K562 (cell line): ENCODE results near the gene HELT. TPM values are rescaled to one million over a fixed set of nuclear protein-coding genes. Genes with fewer than 3 reads are reported as not detected.

Source experiments
- ATF1 ChIP-seq, 2 experiments: fragments of 450-650 bp in 1 of 2; IDR thresholded peaks; 2 replicates each; pipeline ENCODE4 v1.6.1; 2016; ENCODE audit warnings: missing compliant biosample characterization in 1 of 2, missing genetic modification characterization in 1 of 2
- CBX5 ChIP-seq: IDR thresholded peaks from 2 replicates; pipeline ENCODE4 v1.6.1; 2014; ENCODE audit warnings: low read depth, borderline replicate concordance
- CTBP1 ChIP-seq: fragments of 450-650 bp; IDR thresholded peaks from 2 replicates; pipeline ENCODE4 v1.6.1; 2016; ENCODE audit warnings: borderline replicate concordance
- CTCFL ChIP-seq: IDR thresholded peaks from 2 replicates; pipeline ENCODE4 v1.6.1; 2011; ENCODE audit warnings: borderline replicate concordance, low read depth, mild to moderate bottlenecking, moderate library complexity, low read length; ENCODE audit not compliant: insufficient read depth, poor library complexity, severe bottlenecking
- DEAF1 ChIP-seq: fragments of 450-650 bp; formaldehyde crosslinking; IDR thresholded peaks from 2 replicates; pipeline ENCODE4 v1.4.0; 2020; ENCODE audit warnings: mild to moderate bottlenecking, moderate library complexity
- ETS2 ChIP-seq: IDR thresholded peaks from 2 replicates; pipeline ENCODE4 v1.6.1; 2016; ENCODE audit warnings: borderline replicate concordance, missing genetic modification characterization, mild to moderate bottlenecking, moderate library complexity, missing compliant biosample characterization; ENCODE audit not compliant: poor library complexity, severe bottlenecking
- KAT7 ChIP-seq: sonication (generic); formaldehyde crosslinking; IDR thresholded peaks from 2 replicates; pipeline ENCODE4 v1.8.0; 2022; ENCODE audit warnings: missing genetic modification reagents, mild to moderate bottlenecking, borderline replicate concordance
- MED1 ChIP-seq: sonication (generic); formaldehyde crosslinking; IDR thresholded peaks from 2 replicates; pipeline ENCODE4 v1.8.1; 2023; ENCODE audit warnings: missing genetic modification reagents, borderline replicate concordance
- MYC ChIP-seq, 2 experiments: fragments of 250-450 bp in 1 of 2; sonication (Bioruptor Pico) in 1 of 2; IDR thresholded peaks; 2 replicates each; pipeline versions ENCODE4 v1.5.1 to v1.6.1; 2012 to 2021; ENCODE audit warnings: low read depth in 2 of 2, borderline replicate concordance in 1 of 2, improper control_type of control experiment in 1 of 2, low read length in 1 of 2, mild to moderate bottlenecking in 1 of 2, moderate library complexity in 1 of 2
- NFE2L1 ChIP-seq: fragments of 450-650 bp; IDR thresholded peaks from 2 replicates; pipeline ENCODE4 v1.6.1; 2016; ENCODE audit warnings: missing genetic modification characterization, low read depth, mild to moderate bottlenecking, missing compliant biosample characterization, moderate library complexity, borderline replicate concordance
- SMC3 ChIP-seq: conservative IDR thresholded peaks from 2 replicates; pipeline ENCODE4 v1.6.1; 2011; ENCODE audit warnings: low read depth, low read length, improper control_type of control experiment; ENCODE audit not compliant: insufficient read depth
- VEZF1 ChIP-seq: fragments of 200-800 bp; sonication (Bioruptor generic); IDR thresholded peaks from 2 replicates; pipeline ENCODE4 v1.6.1; 2017; ENCODE audit warnings: missing genetic modification characterization, missing compliant biosample characterization
- ZBTB12 ChIP-seq: fragments of 250-450 bp; sonication (Bioruptor Pico); IDR thresholded peaks from 2 replicates; pipeline ENCODE4 v1.4.0; 2020
- ZBTB43 ChIP-seq: sonication (generic); formaldehyde crosslinking; IDR thresholded peaks from 2 replicates; pipeline ENCODE4 v1.8.0; 2023; ENCODE audit warnings: mild to moderate bottlenecking, missing genetic modification reagents
- ZC3H11A ChIP-seq: IDR thresholded peaks from 2 replicates; pipeline ENCODE4 v1.6.1; 2012; ENCODE audit warnings: low read depth, low read length, improper control_type of control experiment
- polyA plus RNA-seq, 8 experiments: library from polyadenylated mRNA; depleted of rRNA in 4 of 8; stranded (reverse) in 5 of 8; unstranded in 3 of 8; fragments of >200 nt; fragmentation: Nextera tagmentation in 2 of 8; fragmentation: Illumina TruSeq in 1 of 8; extraction: Ambion mirVana in 2 of 8; extraction: Trizol in 1 of 8; gene quantifications; 2 replicates each; pipeline versions ENCODE4 v1.2.1 to v1.2.3, GENCODE V29; 2011 to 2014; ENCODE audit warnings: inconsistent platforms in 1 of 8, missing spikeins in 1 of 8
- total RNA-seq, 7 experiments: library from RNA; depleted of rRNA in 6 of 7; stranded (reverse); fragments of >200 nt in 6 of 7; fragmentation: Illumina TruSeq in 2 of 7; extraction: Trizol in 2 of 7; gene quantifications; 2 replicates each; pipeline versions ENCODE4 v1.2.1 to v1.2.3, GENCODE V29; 2011 to 2021; ENCODE audit warnings: low replicate concordance in 1 of 7
- TF ChIP-seq, protein P1 (sequence below), 3 experiments: fragments of 200-800 bp in 1 of 3; sonication (Bioruptor generic) in 1 of 3; sonication (generic) in 1 of 3; formaldehyde crosslinking in 1 of 3; IDR thresholded peaks; 2 replicates each; pipeline versions ENCODE4 v1.6.1 to v1.8.0; 2016 to 2022; ENCODE audit warnings: mild to moderate bottlenecking in 2 of 3, missing compliant biosample characterization in 2 of 3, missing genetic modification characterization in 2 of 3, missing genetic modification reagents in 1 of 3

HELT gene
- total and polyA plus RNA-seq, 9 of the 15 experiments (the other 6 are each of a cell fraction or from before 2014, with no cell fraction given) = not detected

GRCh38 chr4:185005219-185005819 lies 13.0 kb upstream of the HELT start (continued):
- TF ChIP-seq ZBTB12 (CRISPR knock-in tag) (no peak), CTCFL (peak; percentile 39), CBX5 (0 out of 2 replicates have a peak, but pooled peaks have one; percentile 8), NFE2L1 (tag) (no peak), KAT7 (CRISPR knock-in tag) (no peak), MYC (IDR thresholded peaks at IDR 0.05; ENCODE audit: low read depth, low read length) (0 out of 2 replicates have a peak, but pooled peaks have one; percentile 30), MYC (CRISPR knock-in tag; IDR thresholded peaks at IDR 0.05; ENCODE audit: borderline replicate concordance, low read depth) (no peak), SMC3 (peak; percentile 82), ZBTB43 (no peak), CTBP1 (0 out of 2 replicates have a peak, but pooled peaks have one; percentile 18), MED1 (CRISPR knock-in tag) (no peak), ETS2 (tag) (no peak), VEZF1 (no peak), ZC3H11A (no peak), DEAF1 (CRISPR knock-in tag) (peak; percentile 55), ATF1 (CRISPR knock-in tag; IDR thresholded peaks at IDR 0.05) (no peak), ATF1 (tag; IDR thresholded peaks at IDR 0.05) (0 out of 2 replicates have a peak, but pooled peaks have one; percentile 23)
- TF ChIP-seq, protein P1, sequence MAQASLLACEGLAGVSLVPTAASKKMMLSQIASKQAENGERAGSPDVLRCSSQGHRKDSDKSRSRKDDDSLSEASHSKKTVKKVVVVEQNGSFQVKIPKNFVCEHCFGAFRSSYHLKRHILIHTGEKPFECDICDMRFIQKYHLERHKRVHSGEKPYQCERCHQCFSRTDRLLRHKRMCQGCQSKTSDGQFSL (CRISPR knock-in tag; IDR thresholded peaks at IDR 0.05) = no peak
- TF ChIP-seq, protein P1 (tag; IDR thresholded peaks at IDR 0.05) = no peak
